HCT116 (cell line): ENCODE results near the gene AP5Z1. TPM values are rescaled to one million over a fixed set of nuclear protein-coding genes. Genes with fewer than 3 reads are reported as not detected.

Experiments
- microRNA-seq: library from miRNA; unstranded; fragments of <30 nt; microRNA quantifications from one replicate; pipeline ENCODE4, GENCODE V29; 2016; ENCODE audit warnings: borderline number of aligned reads
- total RNA-seq: library from RNA; stranded (reverse); gene quantifications from one replicate; pipeline ENCODE4 v1.2.1, GENCODE V29; 2021; ENCODE audit not compliant: unreplicated experiment

AP5Z1 gene
- total RNA-seq, 1 experiment from 2014 or later: 23.2 TPM

Small RNAs within 50 kb of the gene (microRNA-seq; reads per million reads assigned to microRNA genes)
- not detected for gene MIR4656

Other genes starting within 250 kb of the AP5Z1 start
- gene FOXK1, start 93.3 kb upstream of the AP5Z1 start, total RNA-seq: 60.5 TPM
- gene PAPOLB, start 86.4 kb downstream of the AP5Z1 start, total RNA-seq: 0.20 TPM
- gene RADIL, start 108.1 kb downstream of the AP5Z1 start, total RNA-seq: 5.3 TPM
- gene MMD2, start 183.6 kb downstream of the AP5Z1 start, total RNA-seq: not detected